GM12865 (cell line): ENCODE results near the gene UTS2R.
A peak's percentile ranks its signal among the peaks of the same experiment; 100 is the strongest.

ENCODE experiments used
- DNase-seq: peaks from one replicate; pipeline ENCODE4 v3.0.0; 2010; ENCODE audit warnings: low read depth
- H3K4me3 ChIP-seq: 2 replicates; pipeline ENCODE4 v1.5.1; 2011; ENCODE audit warnings: mild to moderate bottlenecking, low read depth, low read length, control low read depth
- TF ChIP-seq, protein P1 (sequence below): IDR thresholded peaks from 2 replicates; pipeline ENCODE4 v1.5.1; 2011; ENCODE audit warnings: low read length, control low read depth, low read depth, inconsistent platforms; ENCODE audit not compliant: insufficient read depth; ENCODE audit errors: missing control alignments

UTS2R gene

GRCh38 chr17:82418001-82418986 lies 46.7 kb downstream of the UTS2R start, which contains the start of the genes HEXD and OGFOD3:
HEXD (plus strand) TSS chr17:82418347; CDS start chr17:82419800, 1,453 bp downstream.
OGFOD3 (minus strand) TSS chr17:82418586; CDS start chr17:82418485, 101 bp downstream.
- TF ChIP-seq, protein P1, sequence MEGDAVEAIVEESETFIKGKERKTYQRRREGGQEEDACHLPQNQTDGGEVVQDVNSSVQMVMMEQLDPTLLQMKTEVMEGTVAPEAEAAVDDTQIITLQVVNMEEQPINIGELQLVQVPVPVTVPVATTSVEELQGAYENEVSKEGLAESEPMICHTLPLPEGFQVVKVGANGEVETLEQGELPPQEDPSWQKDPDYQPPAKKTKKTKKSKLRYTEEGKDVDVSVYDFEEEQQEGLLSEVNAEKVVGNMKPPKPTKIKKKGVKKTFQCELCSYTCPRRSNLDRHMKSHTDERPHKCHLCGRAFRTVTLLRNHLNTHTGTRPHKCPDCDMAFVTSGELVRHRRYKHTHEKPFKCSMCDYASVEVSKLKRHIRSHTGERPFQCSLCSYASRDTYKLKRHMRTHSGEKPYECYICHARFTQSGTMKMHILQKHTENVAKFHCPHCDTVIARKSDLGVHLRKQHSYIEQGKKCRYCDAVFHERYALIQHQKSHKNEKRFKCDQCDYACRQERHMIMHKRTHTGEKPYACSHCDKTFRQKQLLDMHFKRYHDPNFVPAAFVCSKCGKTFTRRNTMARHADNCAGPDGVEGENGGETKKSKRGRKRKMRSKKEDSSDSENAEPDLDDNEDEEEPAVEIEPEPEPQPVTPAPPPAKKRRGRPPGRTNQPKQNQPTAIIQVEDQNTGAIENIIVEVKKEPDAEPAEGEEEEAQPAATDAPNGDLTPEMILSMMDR: no peak
- DNase-seq: peak; percentile 92
- H3K4me3 ChIP-seq: peak within 1 kb of the TSS; percentile 63

DNA sequence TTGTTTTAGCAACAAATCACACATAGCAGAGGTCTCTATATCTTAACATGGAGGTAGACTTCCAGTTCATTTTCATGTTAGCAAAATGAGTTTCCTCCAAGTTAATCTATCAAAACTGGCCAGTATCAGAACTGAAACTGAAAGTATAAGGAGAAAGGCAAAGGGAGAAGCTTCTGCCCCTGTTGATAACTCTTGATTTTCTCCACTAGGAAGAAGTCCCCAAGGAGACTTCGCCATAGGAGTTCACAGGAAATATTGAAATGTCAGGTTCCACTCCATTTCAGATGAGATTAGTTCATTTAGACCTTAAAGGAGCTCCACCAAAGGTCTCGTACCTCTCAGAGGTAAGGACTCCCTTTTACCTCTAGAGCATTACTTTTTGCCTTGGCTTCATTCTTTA lies 48.0 kb downstream of the UTS2R start:
- peak overlapping the region; percentile 61 for H3K4me3 ChIP-seq
- TF ChIP-seq, protein P1: no peak

DNA sequence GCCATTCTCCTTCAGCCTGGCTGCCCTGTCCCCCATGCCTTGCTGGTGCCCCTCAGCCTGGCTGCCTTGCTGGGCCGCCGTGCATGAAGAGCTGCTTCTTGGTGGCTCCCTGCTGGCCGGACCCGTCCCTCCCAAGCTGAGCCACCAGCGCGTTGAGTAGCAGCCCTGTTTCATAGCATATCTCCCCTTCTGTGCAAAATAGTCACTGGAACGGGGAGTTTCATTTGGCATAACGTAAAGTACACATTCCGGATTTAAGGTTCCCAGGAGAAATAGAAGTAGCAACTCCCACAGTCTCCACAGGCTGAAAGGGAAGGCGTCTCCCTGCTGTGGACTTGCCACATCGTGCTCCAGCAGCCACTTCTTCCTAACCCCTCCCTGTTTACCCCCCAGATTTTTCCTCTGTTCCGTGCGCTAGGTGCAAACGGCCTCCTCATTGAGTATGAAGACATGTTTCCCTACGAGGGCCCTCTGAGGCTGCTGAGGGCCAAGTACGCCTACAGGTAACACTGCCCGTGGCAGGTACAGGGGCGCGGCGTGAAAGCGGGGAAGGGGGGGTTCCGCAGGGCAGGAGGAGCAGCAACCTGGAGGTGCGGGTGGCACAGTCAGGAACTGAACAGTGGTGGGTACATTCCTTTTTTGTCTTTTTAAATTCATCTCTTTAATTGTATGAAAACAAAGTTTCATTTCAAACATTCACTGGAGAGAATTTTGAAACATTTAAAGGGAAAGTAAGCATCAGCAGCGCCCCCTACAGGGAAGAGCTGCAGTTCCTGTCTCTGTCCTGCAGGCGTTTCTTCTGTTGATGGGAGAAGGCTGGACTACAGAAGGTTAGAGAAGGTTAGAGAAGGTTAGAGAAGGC lies 52.7 kb downstream of the UTS2R start:
- DNase-seq: peak; percentile 74
- no peak overlapping the region for H3K4me3 ChIP-seq
- TF ChIP-seq, protein P1: peak; percentile 69

More for the DNA sequence above, 48.0 kb downstream of the UTS2R start:
- DNase-seq: no peak

- no peak overlapping the region for H3K4me3 ChIP-seq
- TF ChIP-seq, protein P1: no peak
- DNase-seq: no peak
Observed at GRCh38 chr17:82424863-82425159, 53.2 kb downstream of the UTS2R start.
